Cardiac muscle cell (in vitro differentiated cells and primary cell): ENCODE results near the gene TUBB4B. TPM values are rescaled to one million over a fixed set of nuclear protein-coding genes. Genes with fewer than 3 reads are reported as not detected.

ENCODE experiments used
- DNase-seq, 2 donors: peaks; one replicate each; pipeline versions ENCODE4 v3.0.0 to v3.0.0-alpha.2; 2010 to 2017; ENCODE audit warnings: low read depth in 1 of 2, low spot score in 1 of 2
- H3K27ac ChIP-seq: fragments of 200-600 bp; sonication (generic); 2 replicates; pipeline ENCODE4 v1.5.1; 2016
- H3K27me3 ChIP-seq: fragments of 200-600 bp; sonication (generic); 2 replicates; pipeline ENCODE4 v1.6.0; 2016; ENCODE audit warnings: control low read depth
- H3K36me3 ChIP-seq: fragments of 200-600 bp; sonication (generic); 2 replicates; pipeline ENCODE4 v1.5.1; 2016; ENCODE audit warnings: control low read depth
- H3K4me1 ChIP-seq: fragments of 200-600 bp; sonication (generic); 2 replicates; pipeline ENCODE4 v1.8.1; 2017; ENCODE audit warnings: low read depth, mild to moderate bottlenecking, mixed run types
- H3K4me3 ChIP-seq: fragments of 200-600 bp; sonication (generic); 2 replicates; pipeline ENCODE4 v1.5.1; 2016; ENCODE audit warnings: mild to moderate bottlenecking
- H3K9me3 ChIP-seq: fragments of 200-600 bp; sonication (generic); 2 replicates; pipeline ENCODE4 v1.5.1; 2017; ENCODE audit warnings: low read depth, mild to moderate bottlenecking, control low read depth
- CTCF ChIP-seq: IDR thresholded peaks from 2 replicates; pipeline ENCODE4 v1.5.1; 2012; ENCODE audit warnings: low read depth, mild to moderate bottlenecking, low read length
- polyA plus RNA-seq: library from polyadenylated mRNA; unstranded; fragments of >200 nt; fragmentation: Nextera tagmentation; extraction: Ambion mirVana; gene quantifications from 2 replicates; pipeline ENCODE4 v1.2.1, GENCODE V29; 2016
- total RNA-seq: library from RNA; depleted of rRNA; stranded (reverse); fragments of >200 nt; gene quantifications from 2 replicates; pipeline ENCODE4 v1.2.3, GENCODE V29; 2016

TUBB4B gene
- total and polyA plus RNA-seq, 2 experiments from 2014 or later, result 540 to 745 TPM

GRCh38 chr9:137263506-137263905 is 22.4 kb downstream of the TUBB4B start:
- H3K4me3 ChIP-seq, result no peak overlapping the region
- H3K9me3 ChIP-seq, result no peaks in the 10 kb centered on the region
- no peaks in the 10 kb centered on the region for H3K27me3 ChIP-seq
- H3K27ac ChIP-seq, result no peak overlapping the region
- no peak for DNase-seq
- TF ChIP-seq CTCF, result no peak
- H3K36me3 ChIP-seq, result peaks cover 14% of the 10 kb centered on the region
- no peaks in the 10 kb centered on the region for H3K4me1 ChIP-seq

- no peak for TF ChIP-seq CTCF
- Histone ChIP-seq H3K4me1 (no peaks in the 10 kb centered on the region), H3K27me3 (no peaks in the 10 kb centered on the region), H3K4me3 (no peak overlapping the region), H3K27ac (no peak overlapping the region), H3K36me3 (peaks cover 14% of the 10 kb centered on the region), H3K9me3 (no peaks in the 10 kb centered on the region)
- no peak for DNase-seq
Observed at GRCh38 chr9:137264067-137264466, 23.0 kb downstream of the TUBB4B start.

GRCh38 chr9:137265496-137266161 is 24.5 kb downstream of the TUBB4B start:
- no peak overlapping the region for H3K4me3 ChIP-seq
- H3K4me1 ChIP-seq, result no peaks in the 10 kb centered on the region
- no peaks in the 10 kb centered on the region for H3K27me3 ChIP-seq
- TF ChIP-seq CTCF, result no peak
- no peak for DNase-seq
- H3K27ac ChIP-seq, result no peak overlapping the region
- H3K9me3 ChIP-seq, result no peaks in the 10 kb centered on the region
- H3K36me3 ChIP-seq, result peaks cover 14% of the 10 kb centered on the region

- DNase-seq, result no peak
- H3K4me3 ChIP-seq, result no peak overlapping the region
- no peaks in the 10 kb centered on the region for H3K4me1 ChIP-seq
- H3K27ac ChIP-seq, result no peak overlapping the region
- no peaks in the 10 kb centered on the region for H3K9me3 ChIP-seq
- no peaks in the 10 kb centered on the region for H3K27me3 ChIP-seq
- peaks cover 14% of the 10 kb centered on the region for H3K36me3 ChIP-seq
- no peak for TF ChIP-seq CTCF
Observed at GRCh38 chr9:137266162-137266527, 25.1 kb downstream of the TUBB4B start.

- Histone ChIP-seq H3K9me3 (no peaks in the 10 kb centered on the region), H3K4me3 (no peak overlapping the region)
Observed at GRCh38 chr9:137266585-137267453, 25.7 kb downstream of the TUBB4B start.

More at GRCh38 chr9:137266585-137267453, 25.7 kb downstream of the TUBB4B start:
- no peak for DNase-seq
- no peak overlapping the region for H3K27ac ChIP-seq
- H3K27me3 ChIP-seq, result no peaks in the 10 kb centered on the region
- no peaks in the 10 kb centered on the region for H3K4me1 ChIP-seq
- peaks cover 14% of the 10 kb centered on the region for H3K36me3 ChIP-seq
- no peak for TF ChIP-seq CTCF
